ENCODE measurements around the gene LRRC23. TPM values are rescaled to one million over a fixed set of nuclear protein-coding genes. Genes with fewer than 3 reads are reported as not detected.

The LRRC23 gene
- total RNA-seq, 1 experiment from 2014 or later: 8.0 TPM

DNA sequence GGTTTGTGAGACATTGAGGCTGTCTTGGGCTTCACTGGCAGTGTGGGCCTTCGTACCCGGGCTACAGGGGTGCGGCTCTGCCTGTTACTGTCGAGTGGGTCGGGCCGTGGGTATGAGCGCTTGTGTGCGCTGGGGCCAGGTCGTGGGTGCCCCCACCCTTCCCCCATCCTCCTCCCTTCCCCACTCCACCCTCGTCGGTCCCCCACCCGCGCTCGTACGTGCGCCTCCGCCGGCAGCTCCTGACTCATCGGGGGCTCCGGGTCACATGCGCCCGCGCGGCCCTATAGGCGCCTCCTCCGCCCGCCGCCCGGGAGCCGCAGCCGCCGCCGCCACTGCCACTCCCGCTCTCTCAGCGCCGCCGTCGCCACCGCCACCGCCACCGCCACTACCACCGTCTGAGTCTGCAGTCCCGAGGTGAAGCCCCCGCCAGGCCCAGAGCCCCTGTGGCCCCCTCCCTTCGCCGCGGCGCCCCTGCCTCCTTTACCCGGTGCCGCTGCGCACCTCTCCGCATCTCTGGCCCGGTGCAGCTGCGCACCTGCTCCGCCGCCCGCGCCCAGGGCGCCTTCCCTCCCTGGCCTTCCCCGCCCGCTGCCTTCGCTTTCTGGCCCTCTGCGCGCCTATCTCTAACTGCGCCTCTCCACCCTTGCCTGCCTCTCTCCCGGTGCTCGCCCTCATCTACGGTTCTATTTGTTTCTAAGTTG is 9.8 kb downstream of the LRRC23 start, which contains the start of gene ENO2 (continued):
- TF ChIP-seq, protein P1, sequence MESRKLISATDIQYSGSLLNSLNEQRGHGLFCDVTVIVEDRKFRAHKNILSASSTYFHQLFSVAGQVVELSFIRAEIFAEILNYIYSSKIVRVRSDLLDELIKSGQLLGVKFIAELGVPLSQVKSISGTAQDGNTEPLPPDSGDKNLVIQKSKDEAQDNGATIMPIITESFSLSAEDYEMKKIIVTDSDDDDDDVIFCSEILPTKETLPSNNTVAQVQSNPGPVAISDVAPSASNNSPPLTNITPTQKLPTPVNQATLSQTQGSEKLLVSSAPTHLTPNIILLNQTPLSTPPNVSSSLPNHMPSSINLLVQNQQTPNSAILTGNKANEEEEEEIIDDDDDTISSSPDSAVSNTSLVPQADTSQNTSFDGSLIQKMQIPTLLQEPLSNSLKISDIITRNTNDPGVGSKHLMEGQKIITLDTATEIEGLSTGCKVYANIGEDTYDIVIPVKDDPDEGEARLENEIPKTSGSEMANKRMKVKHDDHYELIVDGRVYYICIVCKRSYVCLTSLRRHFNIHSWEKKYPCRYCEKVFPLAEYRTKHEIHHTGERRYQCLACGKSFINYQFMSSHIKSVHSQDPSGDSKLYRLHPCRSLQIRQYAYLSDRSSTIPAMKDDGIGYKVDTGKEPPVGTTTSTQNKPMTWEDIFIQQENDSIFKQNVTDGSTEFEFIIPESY (IDR thresholded peaks at IDR 0.05; ENCODE audit: extremely low read depth, insufficient replicate concordance, low read length): no peak
- TF ChIP-seq TCF7L2 (IDR thresholded peaks at IDR 0.05; ENCODE audit: borderline replicate concordance, extremely low read depth, insufficient read depth, insufficient read length) (no peak), JUND (IDR thresholded peaks at IDR 0.05) (peak; percentile 35; the same call in 1 of the 2 replicates), CBX3 (IDR thresholded peaks at IDR 0.05; ENCODE audit: low read depth) (no peak), POLR2AphosphoS5 (IDR thresholded peaks at IDR 0.05; ENCODE audit: low read depth, low read length) (peak; percentile 50), ELF1 (IDR thresholded peaks at IDR 0.05; ENCODE audit: borderline replicate concordance, low read depth) (no peak), SIN3A (IDR thresholded peaks at IDR 0.05; ENCODE audit: low read depth) (peak; percentile 62)
- TF ChIP-seq, protein P2, sequence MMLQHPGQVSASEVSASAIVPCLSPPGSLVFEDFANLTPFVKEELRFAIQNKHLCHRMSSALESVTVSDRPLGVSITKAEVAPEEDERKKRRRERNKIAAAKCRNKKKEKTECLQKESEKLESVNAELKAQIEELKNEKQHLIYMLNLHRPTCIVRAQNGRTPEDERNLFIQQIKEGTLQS (IDR thresholded peaks at IDR 0.05): no peak
- TF ChIP-seq, protein P3, sequence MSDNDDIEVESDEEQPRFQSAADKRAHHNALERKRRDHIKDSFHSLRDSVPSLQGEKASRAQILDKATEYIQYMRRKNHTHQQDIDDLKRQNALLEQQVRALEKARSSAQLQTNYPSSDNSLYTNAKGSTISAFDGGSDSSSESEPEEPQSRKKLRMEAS (IDR thresholded peaks at IDR 0.05): peak; percentile 62

Measured in HCT116 (cell line).